Trophoblast cell (in vitro differentiated cells and primary cell): Measurements from ENCODE around the gene MEGF8.

ENCODE experiments used
- DNase-seq, 2 donors: peaks; one replicate each; pipeline ENCODE4 v3.0.0-alpha.2; 2016
- H2AFZ ChIP-seq: 2 replicates; pipeline ENCODE4 v1.6.1; 2013; ENCODE audit warnings: low read length, moderate library complexity, mild to moderate bottlenecking; ENCODE audit not compliant: insufficient read depth, poor library complexity
- H2AK5ac ChIP-seq: 2 replicates; pipeline ENCODE4 v1.6.1; 2013; ENCODE audit warnings: mild to moderate bottlenecking, low read length
- H2BK120ac ChIP-seq: 2 replicates; pipeline ENCODE4 v1.6.1; 2013; ENCODE audit warnings: low read length, mild to moderate bottlenecking, moderate library complexity; ENCODE audit not compliant: insufficient read depth, poor library complexity
- H2BK12ac ChIP-seq: 2 replicates; pipeline ENCODE4 v1.6.1; 2013; ENCODE audit warnings: mild to moderate bottlenecking, low read length, moderate library complexity
- H2BK5ac ChIP-seq: 2 replicates; pipeline ENCODE4 v1.6.1; 2013; ENCODE audit warnings: low read length, low read depth, moderate library complexity, mild to moderate bottlenecking; ENCODE audit not compliant: poor library complexity
- H3K14ac ChIP-seq: 2 replicates; pipeline ENCODE4 v1.6.1; 2013; ENCODE audit warnings: mild to moderate bottlenecking, low read length
- H3K18ac ChIP-seq: 2 replicates; pipeline ENCODE4 v1.6.1; 2013; ENCODE audit warnings: mild to moderate bottlenecking, low read length
- H3K23ac ChIP-seq: 2 replicates; pipeline ENCODE4 v1.6.1; 2013; ENCODE audit warnings: low read length
- H3K27ac ChIP-seq: 2 replicates; pipeline ENCODE4 v1.5.1; 2013; ENCODE audit warnings: low read depth, mild to moderate bottlenecking, inconsistent platforms, low read length, moderate library complexity
- H3K27me3 ChIP-seq: 2 replicates; pipeline ENCODE4 v1.6.1; 2013; ENCODE audit warnings: inconsistent platforms, mild to moderate bottlenecking, low read length, moderate library complexity; ENCODE audit not compliant: insufficient read depth
- H3K36me3 ChIP-seq, 2 experiments: 1 replicate in 1 of 2; 2 replicates in 1 of 2; pipeline ENCODE4 v1.6.1; 2013; ENCODE audit warnings: low read length in 2 of 2, mild to moderate bottlenecking in 2 of 2, moderate library complexity in 1 of 2; ENCODE audit not compliant: insufficient read depth in 2 of 2, control insufficient read depth in 1 of 2
- H3K4ac ChIP-seq: 2 replicates; pipeline ENCODE4 v1.6.1; 2013; ENCODE audit warnings: low read depth, mild to moderate bottlenecking, low read length, moderate library complexity
- H3K4me1 ChIP-seq, 2 experiments: 1 replicate in 1 of 2; 2 replicates in 1 of 2; pipeline ENCODE4 v1.6.1; 2013; ENCODE audit warnings: low read length in 2 of 2, mild to moderate bottlenecking in 2 of 2, moderate library complexity in 1 of 2; ENCODE audit not compliant: insufficient read depth in 2 of 2, control insufficient read depth in 1 of 2
- H3K4me2 ChIP-seq: 2 replicates; pipeline ENCODE4 v1.6.1; 2013; ENCODE audit warnings: inconsistent platforms, mild to moderate bottlenecking, low read length, moderate library complexity
- H3K4me3 ChIP-seq: 2 replicates; pipeline ENCODE4 v1.5.1; 2013; ENCODE audit warnings: mild to moderate bottlenecking, low read depth, low read length, inconsistent platforms
- H3K79me1 ChIP-seq: one replicate; pipeline ENCODE4 v1.6.1; 2013; ENCODE audit warnings: low read length
- H3K79me2 ChIP-seq: 2 replicates; pipeline ENCODE4 v1.6.1; 2013; ENCODE audit warnings: low read length, mild to moderate bottlenecking; ENCODE audit not compliant: control insufficient read depth, insufficient read depth, poor library complexity
- H3K9ac ChIP-seq: 2 replicates; pipeline ENCODE4 v1.6.1; 2013; ENCODE audit warnings: mild to moderate bottlenecking, low read length
- H3K9me3 ChIP-seq: 2 replicates; pipeline ENCODE4 v1.6.1; 2013; ENCODE audit warnings: low read depth, mild to moderate bottlenecking, control low read depth, inconsistent platforms, low read length; ENCODE audit not compliant: insufficient read depth
- H4K12ac ChIP-seq: 2 replicates; pipeline ENCODE4 v1.6.1; 2013; ENCODE audit warnings: low read depth, mild to moderate bottlenecking, low read length, moderate library complexity
- H4K8ac ChIP-seq: 2 replicates; pipeline ENCODE4 v1.6.1; 2013; ENCODE audit warnings: low read depth, mild to moderate bottlenecking, low read length, moderate library complexity
- H4K91ac ChIP-seq: one replicate; pipeline ENCODE4 v1.6.1; 2013; ENCODE audit warnings: low read depth, mild to moderate bottlenecking, low read length, moderate library complexity
- WGBS: extraction: QIAGEN DNeasy Blood & Tissue Kit; methylation state at CpG from one replicate; pipeline ENCODE4 v1.1.7; 2013; ENCODE audit warnings: missing lambda C conversion rate; ENCODE audit not compliant: insufficient read length, insufficient coverage; ENCODE audit errors: extremely low coverage; 5-methylcytosine and 5-hydroxymethylcytosine counted together

The MEGF8 gene

GRCh38 chr19:42409477-42409876 is 84.0 kb downstream of the MEGF8 start:
- H4K12ac ChIP-seq = no peak overlapping the region
- no peaks in the 10 kb centered on the region for H3K27me3 ChIP-seq
- no peak overlapping the region for H3K4me3 ChIP-seq
- H3K9ac ChIP-seq = no peak overlapping the region
- WGBS = no CpG with 5 or more reads among the region's 6 CpGs
- no peak overlapping the region for H2BK5ac ChIP-seq
- H3K27ac ChIP-seq = no peak overlapping the region
- no peak overlapping the region for H3K23ac ChIP-seq
- no peak overlapping the region for H3K4me2 ChIP-seq
- no peak overlapping the region for H3K18ac ChIP-seq
- no peaks in the 10 kb centered on the region for H3K4me1 ChIP-seq
- H2AFZ ChIP-seq = no peak overlapping the region
- no peak overlapping the region for H4K91ac ChIP-seq
- no peaks in the 10 kb centered on the region for H3K79me2 ChIP-seq
- no peaks in the 10 kb centered on the region for H3K36me3 ChIP-seq
- H2BK120ac ChIP-seq = no peak overlapping the region
- H3K4ac ChIP-seq = no peak overlapping the region
- no peak overlapping the region for H2AK5ac ChIP-seq
- no peak for DNase-seq
- H3K14ac ChIP-seq = no peak overlapping the region
- H4K8ac ChIP-seq = no peak overlapping the region
- peaks cover 1% of the 10 kb centered on the region for H3K9me3 ChIP-seq
- no peaks in the 10 kb centered on the region for H3K79me1 ChIP-seq
- H2BK12ac ChIP-seq = no peak overlapping the region

- no peak overlapping the region for H3K9ac ChIP-seq
- no peaks in the 10 kb centered on the region for H3K79me1 ChIP-seq
Observed at GRCh38 chr19:42410371-42410770, 84.9 kb downstream of the MEGF8 start.

GRCh38 chr19:42411581-42412178 is 86.2 kb downstream of the MEGF8 start:
- no peak overlapping the region for H3K4me3 ChIP-seq
- no peak overlapping the region for H4K91ac ChIP-seq
- H3K9ac ChIP-seq = no peak overlapping the region
- no CpG with 5 or more reads among the region's 8 CpGs for WGBS
- no peak overlapping the region for H4K12ac ChIP-seq
- no peak overlapping the region for H2AK5ac ChIP-seq
- no peak overlapping the region for H2BK5ac ChIP-seq
- H3K4me2 ChIP-seq = no peak overlapping the region
- DNase-seq = no peak
- no peaks in the 10 kb centered on the region for H3K79me1 ChIP-seq
- no peak overlapping the region for H3K23ac ChIP-seq
- no peak overlapping the region for H3K4ac ChIP-seq
- no peaks in the 10 kb centered on the region for H3K36me3 ChIP-seq
- no peaks in the 10 kb centered on the region for H3K79me2 ChIP-seq
- H3K4me1 ChIP-seq = no peaks in the 10 kb centered on the region
- H2BK12ac ChIP-seq = no peak overlapping the region
- no peak overlapping the region for H2AFZ ChIP-seq
- H3K18ac ChIP-seq = no peak overlapping the region
- H4K8ac ChIP-seq = no peak overlapping the region
- peaks cover 1% of the 10 kb centered on the region for H3K9me3 ChIP-seq
- no peaks in the 10 kb centered on the region for H3K27me3 ChIP-seq
- no peak overlapping the region for H3K27ac ChIP-seq
- H2BK120ac ChIP-seq = no peak overlapping the region
- H3K14ac ChIP-seq = no peak overlapping the region

More at GRCh38 chr19:42410371-42410770, 84.9 kb downstream of the MEGF8 start:
- Histone ChIP-seq H4K91ac (no peak overlapping the region), H3K27ac (no peak overlapping the region), H3K18ac (no peak overlapping the region), H3K4ac (no peak overlapping the region), H2BK12ac (no peak overlapping the region), H2AFZ (no peak overlapping the region), H3K36me3 (no peaks in the 10 kb centered on the region), H3K79me2 (no peaks in the 10 kb centered on the region), H3K9me3 (peaks cover 1% of the 10 kb centered on the region), H3K4me2 (no peak overlapping the region), H4K12ac (no peak overlapping the region), H2BK120ac (no peak overlapping the region), H3K4me3 (no peak overlapping the region), H3K14ac (no peak overlapping the region), H2AK5ac (no peak overlapping the region), H2BK5ac (no peak overlapping the region), H4K8ac (no peak overlapping the region), H3K4me1 (no peaks in the 10 kb centered on the region), H3K23ac (no peak overlapping the region), H3K27me3 (no peaks in the 10 kb centered on the region)
- DNase-seq = no peak
- no CpG with 5 or more reads among the region's 30 CpGs for WGBS

DNA sequence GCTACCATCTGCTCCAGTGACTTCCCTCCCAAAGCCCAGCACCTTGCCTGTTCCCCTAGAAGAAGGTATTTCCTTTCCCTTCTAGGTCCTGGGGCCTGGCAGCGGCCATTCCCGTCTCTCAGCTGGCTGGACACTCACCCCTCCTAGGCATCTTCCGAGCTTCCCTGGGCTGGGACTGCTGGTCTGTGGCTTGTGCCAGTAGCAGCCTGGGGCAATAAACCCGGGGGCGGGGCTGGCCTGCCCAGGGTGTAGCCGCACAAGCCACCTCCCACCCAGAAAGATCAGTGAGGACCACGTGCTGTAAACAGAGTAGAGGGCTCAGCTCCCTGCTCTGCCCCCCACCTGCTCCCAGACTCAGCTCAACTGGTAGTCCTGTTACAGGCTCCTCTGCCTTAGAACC is 86.8 kb downstream of the MEGF8 start:
- Histone ChIP-seq H2AK5ac (no peak overlapping the region), H4K12ac (no peak overlapping the region), H3K4me1 (no peaks in the 10 kb centered on the region), H3K27me3 (no peaks in the 10 kb centered on the region), H2BK12ac (no peak overlapping the region), H3K79me2 (no peaks in the 10 kb centered on the region), H3K18ac (no peak overlapping the region), H3K9ac (no peak overlapping the region), H4K8ac (no peak overlapping the region), H3K4ac (no peak overlapping the region), H3K9me3 (peaks cover 1% of the 10 kb centered on the region), H2BK5ac (no peak overlapping the region), H3K23ac (no peak overlapping the region), H3K27ac (no peak overlapping the region), H3K4me2 (no peak overlapping the region), H3K4me3 (no peak overlapping the region), H3K36me3 (no peaks in the 10 kb centered on the region), H2BK120ac (no peak overlapping the region), H2AFZ (no peak overlapping the region), H3K79me1 (no peaks in the 10 kb centered on the region), H4K91ac (no peak overlapping the region), H3K14ac (no peak overlapping the region)
- no CpG with 5 or more reads among the region's 7 CpGs for WGBS
- no peak for DNase-seq
